SK-N-MC (cell line): ENCODE measurements around the gene ORAI3.

ENCODE experiments used
- DNase-seq: peaks from one replicate; pipeline ENCODE4 v3.0.0-alpha.2; 2011; ENCODE audit warnings: low read depth, low spot score
- H3K27ac ChIP-seq: fragments of 200-600 bp; sonication (generic); 2 replicates; pipeline ENCODE4 v1.5.1; 2016; ENCODE audit warnings: mixed run types
- H3K36me3 ChIP-seq: fragments of 200-600 bp; sonication (generic); 2 replicates; pipeline ENCODE4 v1.6.1; 2017; ENCODE audit warnings: antibody characterized with exemption, low read length, mixed read lengths; ENCODE audit not compliant: insufficient read depth
- H3K4me3 ChIP-seq: fragments of 200-600 bp; sonication (generic); 2 replicates; pipeline ENCODE4 v1.5.1; 2016
- H3K9ac ChIP-seq: fragments of 200-600 bp; sonication (generic); 2 replicates; pipeline ENCODE4 v1.8.0; 2017; ENCODE audit warnings: mixed run types, mixed read lengths; ENCODE audit not compliant: insufficient read length
- H3K9me3 ChIP-seq: fragments of 200-600 bp; sonication (generic); 2 replicates; pipeline ENCODE4 v1.6.1; 2017; ENCODE audit warnings: low read depth, mild to moderate bottlenecking, antibody characterized with exemption, low read length, moderate library complexity, mixed read lengths
- EZH2 ChIP-seq: fragments of 200-600 bp; sonication (generic); IDR thresholded peaks from one replicate; pipeline ENCODE4 v1.6.1; 2017; ENCODE audit warnings: antibody characterized with exemption
- FOXP2 ChIP-seq: optimal IDR thresholded peaks from 2 replicates; pipeline ENCODE3; 2011; ENCODE audit warnings: mild to moderate bottlenecking, moderate library complexity; ENCODE audit not compliant: insufficient read depth; ENCODE audit errors: extremely low read length, control extremely low read depth
- POLR2AphosphoS5 ChIP-seq: IDR thresholded peaks from 2 replicates; pipeline ENCODE4 v1.6.1; 2012; ENCODE audit warnings: mild to moderate bottlenecking, low read depth, low read length, borderline replicate concordance

Gene ORAI3

DNA sequence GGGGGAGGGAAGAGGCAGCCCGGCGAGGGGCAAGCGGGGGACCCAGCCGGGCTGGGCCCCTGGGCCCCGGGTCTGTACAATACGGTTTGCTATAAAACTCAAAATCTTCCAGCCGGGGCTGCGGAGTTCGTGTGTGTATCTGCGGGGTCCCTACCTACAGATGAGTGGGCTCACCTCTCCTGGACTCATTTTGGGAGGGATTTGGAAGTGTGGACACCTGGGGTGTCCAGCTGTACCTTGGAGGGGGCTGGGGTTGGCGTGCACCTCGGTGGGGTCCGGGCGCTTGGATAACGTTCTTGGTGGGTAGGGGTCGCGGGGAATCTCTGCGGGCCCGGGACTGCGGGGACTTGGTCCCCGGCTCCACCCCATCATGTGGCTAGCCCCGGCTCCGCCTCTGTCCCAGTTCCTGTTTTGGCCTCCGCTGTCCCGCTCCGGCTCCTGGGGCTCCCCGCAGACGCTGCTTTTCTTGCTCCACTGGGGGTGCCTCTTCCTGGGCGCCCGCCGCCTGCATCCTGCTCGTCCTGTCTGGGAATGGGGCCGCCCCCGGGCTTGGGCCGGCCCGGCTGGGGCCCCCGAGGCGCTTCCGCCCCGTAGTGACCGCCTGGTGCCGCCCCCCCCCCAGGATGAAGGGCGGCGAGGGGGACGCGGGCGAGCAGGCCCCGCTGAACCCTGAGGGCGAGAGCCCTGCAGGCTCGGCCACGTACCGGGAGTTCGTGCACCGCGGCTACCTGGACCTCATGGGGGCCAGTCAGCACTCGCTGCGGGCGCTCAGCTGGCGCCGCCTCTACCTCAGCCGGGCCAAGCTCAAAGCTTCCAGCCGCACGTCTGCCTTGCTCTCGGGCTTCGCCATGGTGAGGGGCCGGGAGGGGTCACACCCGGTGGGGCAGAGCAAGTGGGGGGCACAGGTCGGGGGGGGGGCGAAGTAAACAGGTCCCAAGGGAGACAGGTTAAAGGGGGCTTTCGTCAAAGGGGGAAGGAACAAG, at the start of gene ORAI3:
TSS of gene ORAI3 (plus strand) at position 402 of the 983 bp plus-strand sequence. CDS start at position 624, 222 bp downstream.
- Histone ChIP-seq H3K36me3 (peaks cover 7% of the 10 kb centered on the region), H3K4me3 (peak within 1 kb of the TSS; percentile 88), H3K9ac (peak within 1 kb of the TSS; percentile 73), H3K27ac (no peak within 1 kb of the TSS), H3K9me3 (no peaks in the 10 kb centered on the region)
- DNase-seq, result no peak
- TF ChIP-seq EZH2 (no peak), POLR2AphosphoS5 (peak; percentile 58; the same call in 1 of the 2 replicates)

DNA sequence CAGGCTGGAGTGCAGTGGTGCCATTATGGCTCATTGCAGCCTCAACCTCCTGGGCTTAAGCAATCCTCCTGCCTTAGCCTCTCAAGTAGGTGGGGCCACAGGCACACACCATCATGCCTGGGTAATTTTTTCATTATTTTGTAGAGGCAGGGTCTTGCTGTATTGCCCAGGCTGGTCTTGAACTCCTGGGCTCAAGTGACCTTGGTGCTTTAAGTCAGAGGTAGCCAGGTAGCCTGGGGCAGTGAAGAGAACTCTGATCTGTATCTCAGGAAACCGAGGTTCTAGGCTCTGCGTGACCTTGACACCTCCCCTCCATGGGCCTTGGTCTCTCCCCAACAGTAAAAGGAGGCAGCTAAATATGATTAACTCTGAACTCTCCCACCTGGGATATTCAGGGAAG, 49.1 kb upstream of the ORAI3 start:
- Histone ChIP-seq H3K36me3 (no peaks in the 10 kb centered on the region), H3K9me3 (no peaks in the 10 kb centered on the region), H3K4me3 (no peak overlapping the region), H3K9ac (no peak overlapping the region), H3K27ac (no peak overlapping the region)
- TF ChIP-seq EZH2 (no peak), POLR2AphosphoS5 (no peak), FOXP2 (no peak)
- no peak for DNase-seq

- H3K4me3 ChIP-seq, result no peak overlapping the region
- H3K9ac ChIP-seq, result no peak overlapping the region
- TF ChIP-seq FOXP2, result no peak
- no peak for TF ChIP-seq POLR2AphosphoS5
- no peak for TF ChIP-seq EZH2
- no peak overlapping the region for H3K27ac ChIP-seq
- no peaks in the 10 kb centered on the region for H3K36me3 ChIP-seq
- no peaks in the 10 kb centered on the region for H3K9me3 ChIP-seq
- DNase-seq, result no peak
Observed at GRCh38 chr16:30900588-30900987, 48.3 kb upstream of the ORAI3 start.

DNA sequence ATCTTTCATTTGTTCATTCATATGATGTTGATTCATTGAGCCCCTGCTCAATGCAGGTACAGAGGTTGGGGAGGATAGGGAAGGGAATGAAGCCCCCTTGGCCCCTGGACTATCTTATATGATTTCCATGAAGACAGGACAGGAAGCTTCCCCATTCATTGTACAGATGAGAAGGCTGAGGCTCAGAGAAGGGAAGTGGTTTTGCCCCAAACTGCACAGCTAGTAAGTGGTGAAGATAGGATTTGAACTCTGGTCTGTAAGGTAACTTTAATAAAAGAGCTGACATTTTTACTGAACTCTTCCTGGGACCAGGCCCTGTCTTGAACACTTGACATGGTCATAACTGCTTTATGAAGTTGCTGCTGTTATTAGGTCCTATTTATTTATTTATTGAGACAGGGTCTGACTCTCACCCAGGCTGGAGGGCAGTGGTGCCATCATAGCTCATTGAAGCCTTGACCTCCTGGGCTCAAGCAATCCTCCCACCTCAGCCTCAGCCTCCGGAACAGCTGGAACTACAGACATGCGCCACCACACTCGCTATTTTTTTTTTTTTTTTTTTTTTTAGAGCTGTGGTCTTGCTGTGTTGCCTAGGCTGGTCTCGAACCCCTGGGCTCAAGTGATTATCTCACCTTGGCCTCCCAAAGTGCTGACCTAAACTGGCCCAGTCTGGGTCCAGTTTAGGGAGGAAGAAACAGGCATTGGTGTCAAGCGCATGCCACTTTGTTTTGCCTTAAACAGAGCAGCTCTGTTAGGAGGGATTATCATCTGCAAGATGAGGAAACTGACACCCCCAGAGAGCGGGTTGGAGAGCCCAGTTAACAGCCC, 47.5 kb upstream of the ORAI3 start:
- H3K9ac ChIP-seq, result no peak overlapping the region
- no peak for TF ChIP-seq EZH2
- no peak for TF ChIP-seq FOXP2
- no peak for TF ChIP-seq POLR2AphosphoS5
- H3K36me3 ChIP-seq, result no peaks in the 10 kb centered on the region
- no peak overlapping the region for H3K4me3 ChIP-seq
- no peak overlapping the region for H3K27ac ChIP-seq
- no peak for DNase-seq
- no peaks in the 10 kb centered on the region for H3K9me3 ChIP-seq

DNA sequence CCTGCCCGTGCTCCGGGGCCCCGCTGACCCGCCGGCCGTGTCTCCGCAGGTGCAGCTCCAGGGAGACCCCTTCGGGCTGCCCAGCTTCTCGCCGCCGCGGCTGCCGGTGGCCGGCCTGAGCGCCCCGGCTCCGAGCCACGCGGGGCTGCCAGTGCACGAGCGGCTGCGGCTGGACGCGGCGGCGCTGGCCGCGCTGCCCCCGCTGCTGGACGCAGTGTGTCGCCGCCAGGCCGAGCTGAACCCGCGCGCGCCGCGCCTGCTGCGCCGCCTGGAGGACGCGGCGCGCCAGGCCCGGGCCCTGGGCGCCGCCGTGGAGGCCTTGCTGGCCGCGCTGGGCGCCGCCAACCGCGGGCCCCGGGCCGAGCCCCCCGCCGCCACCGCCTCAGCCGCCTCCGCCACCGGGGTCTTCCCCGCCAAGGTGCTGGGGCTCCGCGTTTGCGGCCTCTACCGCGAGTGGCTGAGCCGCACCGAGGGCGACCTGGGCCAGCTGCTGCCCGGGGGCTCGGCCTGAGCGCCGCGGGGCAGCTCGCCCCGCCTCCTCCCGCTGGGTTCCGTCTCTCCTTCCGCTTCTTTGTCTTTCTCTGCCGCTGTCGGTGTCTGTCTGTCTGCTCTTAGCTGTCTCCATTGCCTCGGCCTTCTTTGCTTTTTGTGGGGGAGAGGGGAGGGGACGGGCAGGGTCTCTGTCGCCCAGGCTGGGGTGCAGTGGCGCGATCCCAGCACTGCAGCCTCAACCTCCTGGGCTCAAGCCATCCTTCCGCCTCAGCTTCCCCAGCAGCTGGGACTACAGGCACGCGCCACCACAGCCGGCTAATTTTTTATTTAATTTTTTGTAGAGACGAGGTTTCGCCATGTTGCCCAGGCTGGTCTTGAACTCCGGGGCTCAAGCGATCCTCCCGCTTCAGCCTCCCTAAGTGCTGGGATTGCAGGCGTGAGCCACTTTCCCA, 46.6 kb upstream of the ORAI3 start:
- Histone ChIP-seq H3K36me3 (no peaks in the 10 kb centered on the region), H3K9ac (no peak overlapping the region), H3K27ac (no peak overlapping the region), H3K4me3 (no peak overlapping the region), H3K9me3 (no peaks in the 10 kb centered on the region)
- no peak for TF ChIP-seq FOXP2
- TF ChIP-seq EZH2, result no peak
- no peak for TF ChIP-seq POLR2AphosphoS5
- DNase-seq, result no peak

- H3K27ac ChIP-seq, result peak overlapping the region; percentile 78; the same call in 1 of the 2 replicates
- no peak for DNase-seq
- no peaks in the 10 kb centered on the region for H3K9me3 ChIP-seq
- TF ChIP-seq FOXP2, result no peak
- TF ChIP-seq POLR2AphosphoS5, result no peak
- no peak for TF ChIP-seq EZH2
- H3K36me3 ChIP-seq, result no peaks in the 10 kb centered on the region
- no peak overlapping the region for H3K9ac ChIP-seq
- no peak overlapping the region for H3K4me3 ChIP-seq
Observed at GRCh38 chr16:30903002-30903401, 45.9 kb upstream of the ORAI3 start.

DNA sequence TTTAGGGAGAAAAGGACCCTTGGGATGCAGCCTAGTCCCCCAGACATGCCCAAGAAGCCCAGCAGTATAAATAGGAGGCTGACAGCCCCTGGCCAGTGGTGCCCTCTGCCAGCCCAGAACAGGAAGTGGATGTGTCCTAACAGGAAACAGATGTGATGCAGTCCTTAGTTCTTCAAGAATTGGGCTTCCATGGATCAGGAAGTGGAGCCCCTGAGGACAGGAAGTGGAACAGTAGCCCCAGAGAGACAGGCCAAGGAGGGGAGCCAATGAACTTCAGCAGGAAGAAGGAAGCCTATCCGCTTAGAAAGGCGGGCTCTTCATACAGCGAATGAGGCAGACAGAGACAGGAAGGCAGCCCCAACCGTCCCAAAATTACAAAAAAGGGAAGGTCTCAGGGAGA, 45.3 kb upstream of the ORAI3 start:
- no peak overlapping the region for H3K4me3 ChIP-seq
- H3K36me3 ChIP-seq, result no peaks in the 10 kb centered on the region
- no peaks in the 10 kb centered on the region for H3K9me3 ChIP-seq
- peak overlapping the region; percentile 78 for H3K27ac ChIP-seq
- TF ChIP-seq FOXP2 (no peak), EZH2 (no peak), POLR2AphosphoS5 (no peak)
- DNase-seq, result no peak
- H3K9ac ChIP-seq, result no peak overlapping the region

DNA sequence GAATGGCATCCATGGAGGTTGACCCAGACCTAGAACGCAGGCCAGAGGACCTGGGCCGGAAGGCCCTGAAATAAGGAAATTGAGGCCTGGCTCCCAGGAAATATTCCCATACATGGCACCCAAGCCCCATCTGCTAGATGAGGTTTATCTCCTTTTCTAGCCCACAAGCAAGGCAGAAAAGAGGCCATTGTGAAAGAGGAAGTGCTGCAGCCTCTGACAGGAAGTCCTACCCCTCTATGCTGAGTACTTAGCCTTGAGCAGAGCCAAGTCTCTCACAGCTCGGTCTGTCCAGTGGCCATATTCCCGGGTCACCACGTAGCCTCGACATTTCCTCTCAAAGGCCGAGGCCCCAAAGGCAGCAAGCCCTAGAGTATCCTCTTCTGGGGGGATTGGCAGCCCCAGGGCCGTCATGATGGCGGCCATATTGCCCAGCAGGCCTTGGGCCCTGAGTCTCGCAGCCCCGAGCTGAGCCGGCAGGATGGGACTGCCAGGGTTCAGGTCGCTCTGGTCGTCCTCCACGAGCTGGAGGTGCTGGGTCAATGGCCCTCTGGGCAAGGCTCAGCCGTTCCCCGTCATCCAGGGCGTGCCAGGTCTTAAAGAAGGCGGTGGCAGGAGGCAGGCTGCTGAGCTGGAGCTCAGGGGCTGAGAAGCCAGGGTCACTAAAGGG, 44.6 kb upstream of the ORAI3 start:
- Histone ChIP-seq H3K27ac (peak overlapping the region; percentile 78), H3K9ac (no peak overlapping the region), H3K4me3 (no peak overlapping the region), H3K9me3 (no peaks in the 10 kb centered on the region), H3K36me3 (no peaks in the 10 kb centered on the region)
- DNase-seq, result no peak
- TF ChIP-seq EZH2 (no peak), POLR2AphosphoS5 (no peak), FOXP2 (no peak)
